Stimulated activated CD8-positive, alpha-beta memory T cell treated with anti-CD3 and anti-CD28 coated beads, Interleukin-12 subunit alpha, Interleukin-12 subunit beta, amount 100 ng/mL, for 24 hours (primary cell): ENCODE data around the gene TBCC.

Source experiments
- DNase-seq: peaks from one replicate; pipeline ENCODE4 v3.0.0-alpha.2; 2020; ENCODE audit errors: extremely low read depth

TBCC gene

DNA sequence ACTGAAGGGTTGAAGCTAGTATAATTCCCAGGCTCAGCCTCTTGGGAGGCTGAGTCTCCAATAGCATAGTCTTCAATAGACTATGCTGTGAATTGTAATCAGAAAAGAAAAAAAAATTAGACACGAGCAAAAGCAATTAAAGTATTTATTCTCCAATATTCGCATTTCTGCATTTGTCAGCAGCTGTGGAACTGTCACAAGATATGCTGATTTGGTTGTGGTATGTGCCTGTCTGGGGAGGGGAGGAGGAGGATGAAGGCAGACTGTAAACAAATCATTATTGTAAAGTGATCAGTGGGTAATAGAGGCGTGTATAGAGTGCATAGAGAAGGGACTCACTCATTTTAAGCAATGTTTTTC lies 25.8 kb upstream of the TBCC start:
- no peak for DNase-seq

DNA sequence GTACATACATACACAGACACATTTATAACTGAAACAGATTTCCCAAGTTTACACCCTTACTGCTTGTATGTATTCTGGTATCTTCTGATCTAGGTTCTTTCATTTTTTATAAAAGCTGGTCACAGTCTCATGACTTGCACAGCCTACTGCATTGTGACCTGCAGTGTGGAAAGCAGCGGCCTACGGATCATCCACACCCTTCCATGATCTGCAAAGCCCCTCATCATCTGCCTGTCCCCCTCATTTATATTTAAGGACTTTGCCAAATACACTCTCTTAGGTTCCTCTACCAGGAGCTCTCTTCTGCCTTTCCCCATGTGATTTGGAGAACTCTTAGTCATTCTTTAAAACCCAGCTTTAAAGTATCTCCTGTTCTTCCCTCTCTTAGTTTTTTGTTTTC lies 23.9 kb upstream of the TBCC start:
- no peak for DNase-seq

DNA sequence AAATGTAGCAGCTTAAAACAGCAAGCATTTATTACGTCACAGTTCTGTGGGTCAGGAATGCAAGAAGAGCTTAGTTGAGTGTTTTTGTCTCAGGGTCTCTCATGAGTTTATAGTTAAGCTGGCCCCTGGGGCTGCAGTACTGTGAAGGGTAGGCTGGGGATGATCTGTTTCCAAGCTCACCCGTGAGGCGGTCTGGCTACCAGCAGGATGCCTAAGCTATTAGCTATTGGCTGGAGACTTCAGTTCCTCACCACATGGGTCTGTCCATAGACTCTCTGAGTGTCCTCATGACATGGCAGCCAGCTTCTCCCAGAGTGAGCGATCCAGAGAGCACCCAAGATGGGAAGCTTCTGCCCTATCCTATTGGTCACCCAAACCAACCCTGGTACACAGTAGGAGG lies 23.1 kb upstream of the TBCC start:
- DNase-seq, result no peak

DNA sequence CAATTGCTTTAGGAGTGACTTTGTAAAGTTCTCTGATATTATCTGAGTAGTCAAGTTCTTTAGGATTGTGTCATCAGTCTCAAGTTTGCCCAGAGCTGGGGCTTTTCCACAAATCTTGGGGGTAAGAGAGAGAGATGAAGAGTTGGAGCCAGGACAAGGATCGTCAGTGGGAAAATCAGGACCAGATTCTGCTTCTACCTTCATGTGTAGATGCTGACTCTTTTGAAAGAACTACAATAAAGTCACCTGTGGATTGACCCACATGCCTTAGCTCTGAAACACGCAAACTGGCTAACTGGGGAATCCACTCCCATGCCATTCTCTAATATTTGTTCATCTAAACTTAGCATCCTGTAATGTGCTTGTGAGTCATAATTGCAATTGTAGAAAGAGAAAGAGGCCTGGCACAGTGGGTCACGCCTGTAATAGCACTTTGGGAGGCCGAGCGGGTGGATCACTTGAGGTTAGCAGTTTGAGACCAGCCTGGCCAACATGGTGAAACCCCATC lies 20.3 kb upstream of the TBCC start:
- DNase-seq, result no peak

DNA sequence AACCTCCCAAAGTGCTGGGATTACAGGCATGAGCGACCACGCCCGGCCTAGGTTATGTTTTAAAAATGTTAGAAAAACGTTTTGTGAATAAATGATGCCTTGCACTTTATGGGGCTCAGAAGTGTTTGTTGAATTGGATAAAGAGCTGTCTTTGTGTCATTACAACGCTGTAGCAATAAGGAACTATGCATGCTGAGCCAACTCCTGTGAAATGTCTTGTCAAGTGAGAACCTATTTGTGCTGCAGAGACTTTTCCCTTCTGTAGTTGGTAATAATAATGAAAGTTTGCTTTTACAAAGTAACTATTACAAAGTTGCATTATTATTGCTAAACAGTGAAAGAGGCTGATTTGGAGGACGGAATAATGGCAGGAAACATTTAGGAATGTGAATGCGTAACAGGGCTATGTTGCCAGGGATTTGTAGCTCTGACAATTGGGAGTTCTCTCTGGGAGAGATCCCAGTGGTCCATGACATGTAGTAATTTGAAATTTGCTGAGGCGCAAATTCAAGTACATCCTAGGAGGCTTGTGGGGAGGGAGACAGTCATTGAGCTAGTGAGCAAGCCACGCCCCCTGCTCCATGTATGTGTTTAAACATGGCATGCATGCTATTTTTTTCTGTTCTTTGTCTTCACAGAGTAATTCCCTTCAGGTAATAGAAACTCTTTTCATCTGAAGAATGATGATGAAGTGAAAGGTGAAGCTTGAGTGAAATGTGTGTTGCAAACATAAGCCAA lies 19.2 kb upstream of the TBCC start:
- DNase-seq, result no peak

DNA sequence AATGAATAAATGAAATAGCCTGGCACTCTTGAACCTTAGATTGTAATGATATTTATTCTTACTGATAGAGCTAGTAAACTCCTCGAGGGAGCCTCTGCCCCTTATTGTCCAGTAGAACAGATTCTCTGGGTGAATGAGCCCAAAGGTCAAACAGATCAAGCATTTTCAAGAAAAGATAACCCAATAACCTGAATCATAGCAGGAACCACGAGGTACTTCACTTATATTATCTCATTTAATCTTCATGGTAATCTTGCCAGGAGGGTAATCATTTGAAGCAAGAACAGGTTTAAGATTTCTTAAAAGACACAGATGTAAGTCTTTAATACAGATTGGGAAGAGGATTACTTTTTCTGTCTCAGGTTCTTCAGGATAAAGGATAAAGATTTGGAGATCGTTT lies 17.0 kb upstream of the TBCC start:
- DNase-seq, result no peak

DNA sequence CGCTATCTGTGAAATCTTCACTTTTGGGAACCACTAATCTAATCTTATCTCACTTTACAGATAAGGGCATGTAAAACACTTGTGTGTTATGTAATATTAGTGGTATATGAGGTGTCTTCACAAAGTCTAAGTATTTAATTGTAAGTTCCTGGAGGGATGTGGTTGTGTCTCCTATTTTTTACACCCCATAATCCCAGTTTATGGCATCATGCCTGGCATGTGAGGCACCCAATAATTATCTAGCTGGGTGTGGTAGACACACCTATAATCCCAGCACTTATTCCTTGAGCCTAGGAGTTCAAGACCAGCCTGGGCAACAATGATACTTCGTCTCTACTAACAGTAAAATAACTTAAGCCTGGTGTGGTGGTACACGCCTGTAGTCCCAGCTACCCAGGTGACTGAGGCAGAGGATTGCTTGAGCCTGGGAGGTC lies 16.5 kb upstream of the TBCC start:
- no peak for DNase-seq

DNA sequence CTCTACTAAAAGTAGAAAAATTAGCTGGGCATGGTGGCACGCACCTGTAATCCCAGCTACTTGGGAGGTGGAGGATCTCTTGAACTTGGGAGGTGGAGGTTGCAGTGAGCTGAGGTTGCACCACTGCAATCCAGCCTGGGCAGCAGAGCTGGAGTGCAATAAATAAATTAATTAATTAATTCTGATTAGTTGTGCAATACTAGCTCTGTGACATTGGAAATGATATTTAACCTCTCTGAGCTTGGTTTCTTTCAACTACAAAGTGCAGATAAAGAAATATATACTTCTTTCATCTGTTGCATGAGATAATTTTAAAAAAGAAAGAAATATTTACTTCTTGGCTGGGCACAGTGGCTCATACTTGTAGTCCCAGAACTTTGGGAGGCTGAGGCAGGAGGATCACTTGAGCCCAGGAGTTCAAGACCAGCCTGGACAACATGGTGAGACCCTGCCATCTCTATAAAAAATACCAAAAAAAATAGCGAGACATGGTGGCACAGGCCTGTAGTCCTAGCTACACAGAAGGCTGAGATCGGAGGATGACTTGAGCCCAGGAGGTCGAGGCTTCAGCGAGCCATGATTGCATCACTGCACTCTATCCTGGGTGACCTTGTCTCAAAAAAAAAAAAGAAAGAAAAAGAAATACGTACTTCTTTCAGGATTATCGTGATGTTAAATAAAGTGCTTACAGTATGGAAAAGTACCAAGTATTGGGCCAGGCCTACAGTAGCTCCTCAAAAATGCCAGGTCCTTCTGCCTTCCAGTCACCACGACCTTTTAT lies 15.6 kb upstream of the TBCC start:
- DNase-seq, result no peak

DNA sequence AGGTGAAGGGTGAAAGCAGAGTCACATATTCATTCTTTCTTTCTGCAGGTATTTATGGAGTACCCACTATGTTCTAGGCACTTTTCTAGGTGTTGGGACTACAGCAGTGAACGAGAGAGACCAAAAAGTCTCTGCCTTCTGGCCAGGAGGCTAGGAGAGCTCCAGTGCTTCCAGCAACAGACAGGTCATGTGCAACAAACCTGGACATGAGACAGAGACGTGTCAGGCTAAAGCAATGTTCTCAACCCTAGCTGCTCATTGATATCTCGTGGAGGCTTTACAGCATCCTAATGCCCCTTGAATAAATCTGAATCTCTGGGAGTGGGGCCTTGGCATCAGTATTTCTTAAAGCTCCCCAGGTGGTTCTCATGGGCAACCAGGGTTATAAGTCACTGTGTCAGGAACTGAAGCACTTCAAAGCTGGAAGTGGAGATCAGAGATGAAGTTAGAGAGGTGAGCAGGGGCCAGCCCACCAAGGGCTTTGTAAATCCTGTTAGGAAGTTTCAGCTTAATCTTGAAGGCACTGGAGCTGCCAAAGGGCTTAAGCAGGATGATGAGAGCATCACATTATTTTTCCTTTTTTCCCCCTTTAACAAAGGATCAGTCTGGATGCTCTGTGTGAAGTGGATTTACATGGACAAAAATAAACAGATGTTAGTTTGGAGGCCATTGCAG lies 13.0 kb upstream of the TBCC start:
- no peak for DNase-seq

DNA sequence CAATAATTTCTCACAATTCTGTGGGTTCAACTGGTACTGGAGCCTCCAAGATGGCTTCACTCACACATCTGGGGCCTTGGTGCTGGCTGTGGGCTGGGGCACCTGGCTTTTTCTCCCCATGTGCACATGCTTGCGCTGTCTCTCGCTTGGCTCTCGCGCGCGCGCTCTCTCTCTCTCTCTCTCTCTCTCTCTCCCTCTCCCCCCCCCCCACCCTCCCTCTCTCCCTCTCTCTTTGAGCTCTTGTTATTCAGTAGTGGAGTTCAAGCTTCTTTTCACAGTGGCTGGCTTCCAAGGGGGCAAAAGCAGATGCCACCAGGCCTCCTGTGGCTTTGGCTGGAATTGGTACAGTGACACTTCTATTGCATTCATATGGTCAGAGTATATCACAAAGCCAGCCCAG lies 10.8 kb upstream of the TBCC start:
- DNase-seq, result no peak

DNA sequence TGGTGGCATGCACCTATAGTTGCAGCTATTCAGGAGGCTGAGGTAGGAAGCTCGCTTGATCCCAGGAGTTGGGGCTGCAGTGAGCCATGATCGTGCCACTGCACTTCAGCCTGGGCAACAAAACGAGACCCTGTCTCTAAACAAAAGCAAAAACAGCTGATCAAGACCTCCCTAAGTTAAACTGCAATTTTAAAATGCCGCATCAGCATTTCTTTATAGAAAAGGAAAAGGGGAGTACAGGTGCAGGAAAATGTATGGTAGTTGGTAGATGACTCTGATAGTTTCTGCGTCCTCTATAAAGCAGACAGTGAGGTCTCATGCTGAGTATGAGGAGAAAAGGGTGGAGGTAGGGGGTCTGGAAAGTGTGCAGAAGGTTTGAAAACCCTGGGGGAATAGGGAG lies 8.9 kb upstream of the TBCC start:
- no peak for DNase-seq

DNA sequence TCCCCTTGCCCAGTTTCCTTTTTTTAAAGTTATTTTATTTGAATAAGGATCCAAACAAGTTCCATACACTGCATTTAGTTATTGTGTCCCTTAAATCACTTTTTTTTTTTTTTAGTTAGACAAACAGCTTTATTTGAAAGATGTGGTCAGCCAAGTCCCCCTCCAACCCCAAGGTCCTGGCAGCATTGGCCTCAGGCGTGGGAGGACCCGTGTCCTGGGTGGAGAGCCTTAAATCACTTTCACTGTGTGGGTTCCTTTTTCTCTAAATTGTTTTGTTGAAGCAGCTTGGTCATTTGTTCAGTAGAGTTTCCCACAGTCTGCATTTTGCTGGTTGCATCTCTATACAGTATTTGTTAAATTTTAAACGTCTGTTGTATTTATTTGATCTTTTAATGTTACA lies 5.2 kb upstream of the TBCC start:
- DNase-seq, result no peak

DNA sequence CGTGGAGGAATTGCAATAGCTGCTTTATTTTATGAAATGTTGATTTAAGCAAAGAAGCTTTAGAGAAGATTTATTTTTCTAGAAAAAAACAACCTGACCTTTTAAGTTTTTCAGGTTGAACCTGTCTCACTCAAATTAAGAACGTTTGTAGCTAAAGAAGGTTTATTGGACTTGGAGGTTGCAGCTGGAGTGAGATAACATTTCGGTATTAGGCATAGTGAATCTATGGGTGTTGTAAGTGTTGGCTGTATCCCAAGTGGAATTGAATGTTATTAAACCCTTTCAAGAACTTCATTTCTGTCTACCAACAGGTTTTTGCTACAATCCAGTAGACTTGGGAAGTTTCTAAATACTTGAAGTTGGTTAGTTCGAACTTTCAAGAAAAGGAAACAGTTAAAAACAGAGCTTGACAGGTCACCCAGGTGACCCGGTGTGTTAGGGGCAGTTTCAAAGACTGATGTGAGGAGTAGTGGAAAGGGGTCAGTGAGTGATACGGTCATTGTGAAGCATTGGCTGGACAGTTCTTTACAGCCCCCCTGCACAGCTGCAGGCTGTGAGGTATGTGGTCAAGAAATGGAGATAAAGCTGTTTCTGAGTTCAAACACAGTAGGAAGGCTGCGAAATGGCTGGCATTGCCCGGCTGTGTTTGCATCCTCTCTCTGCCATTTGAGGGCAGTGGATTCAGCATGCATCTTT lies 2.4 kb upstream of the TBCC start:
- no peak for DNase-seq

DNA sequence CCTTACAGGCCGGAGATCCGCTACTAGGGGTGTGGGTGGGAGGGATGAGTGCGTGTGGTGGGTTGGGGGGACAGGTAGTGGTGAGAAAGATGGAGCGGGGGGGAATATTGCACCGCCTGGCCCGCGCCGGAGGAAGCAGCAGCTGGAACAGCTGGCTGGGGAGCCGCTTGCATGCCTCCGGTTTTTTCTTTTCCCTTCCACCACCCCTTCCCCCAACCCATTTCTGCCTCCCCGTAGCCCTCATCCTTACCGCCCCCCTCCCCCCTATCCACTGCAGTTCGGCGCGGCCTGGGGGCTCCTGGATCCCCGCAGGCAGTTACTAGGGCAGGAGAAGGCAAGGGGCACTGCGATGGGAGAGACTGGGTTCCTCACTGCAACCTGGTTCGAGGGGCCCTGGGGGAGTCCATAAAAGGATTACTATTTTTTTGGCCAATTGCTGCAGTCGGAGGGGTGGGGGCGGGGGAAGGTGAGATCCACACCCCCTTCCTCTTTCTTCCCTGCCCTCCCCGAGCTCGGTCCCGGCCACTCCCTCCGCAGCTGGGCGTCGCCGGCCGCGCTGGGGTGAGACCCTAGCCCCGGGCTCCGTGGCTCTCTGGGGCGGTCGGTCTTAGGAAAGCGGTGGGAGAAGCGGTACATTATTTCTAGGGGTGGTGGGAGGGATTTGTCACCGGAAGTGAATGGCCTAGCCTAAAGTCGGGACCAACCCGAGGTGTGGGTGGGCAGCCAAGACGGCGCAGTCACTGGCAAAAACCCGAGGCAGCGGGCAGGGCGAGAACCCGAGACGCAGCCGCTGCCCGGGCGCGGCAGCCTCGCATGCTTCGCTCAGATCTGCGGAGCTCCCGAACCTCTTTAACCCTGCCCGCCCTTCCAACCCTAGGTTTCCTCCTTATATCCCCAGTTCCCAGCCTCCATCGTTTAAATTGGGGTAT lies 824 bp upstream of the TBCC start:
- peak; percentile 57 for DNase-seq

DNA sequence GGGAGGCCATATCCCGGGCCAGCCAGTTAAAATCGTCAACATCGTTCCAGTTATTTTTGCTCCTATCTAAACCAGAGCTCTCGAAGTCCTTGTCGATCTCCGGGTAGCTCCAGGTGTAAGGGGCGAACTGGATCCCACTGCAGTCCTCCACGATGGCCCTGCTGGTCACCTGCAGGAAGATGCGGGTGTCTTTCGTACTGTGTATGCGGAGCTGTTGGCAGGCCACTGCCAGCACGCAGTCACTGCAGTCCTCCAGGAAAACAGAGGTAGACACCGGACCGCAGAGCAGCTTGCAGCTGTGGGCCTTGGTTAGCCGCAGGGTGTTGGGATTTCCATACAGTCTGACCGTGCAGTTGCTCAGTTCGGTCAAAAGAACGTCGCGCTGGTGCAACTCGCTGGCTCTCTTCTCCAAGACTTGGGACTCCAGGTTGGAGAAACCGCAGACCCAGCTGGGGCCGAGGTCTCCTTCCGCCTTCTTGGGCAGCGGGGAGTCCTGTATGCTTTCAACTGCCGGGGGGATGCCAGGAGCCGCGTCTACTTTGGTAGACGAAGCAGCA lies 742 bp downstream of the TBCC start:
- DNase-seq, result no peak

DNA sequence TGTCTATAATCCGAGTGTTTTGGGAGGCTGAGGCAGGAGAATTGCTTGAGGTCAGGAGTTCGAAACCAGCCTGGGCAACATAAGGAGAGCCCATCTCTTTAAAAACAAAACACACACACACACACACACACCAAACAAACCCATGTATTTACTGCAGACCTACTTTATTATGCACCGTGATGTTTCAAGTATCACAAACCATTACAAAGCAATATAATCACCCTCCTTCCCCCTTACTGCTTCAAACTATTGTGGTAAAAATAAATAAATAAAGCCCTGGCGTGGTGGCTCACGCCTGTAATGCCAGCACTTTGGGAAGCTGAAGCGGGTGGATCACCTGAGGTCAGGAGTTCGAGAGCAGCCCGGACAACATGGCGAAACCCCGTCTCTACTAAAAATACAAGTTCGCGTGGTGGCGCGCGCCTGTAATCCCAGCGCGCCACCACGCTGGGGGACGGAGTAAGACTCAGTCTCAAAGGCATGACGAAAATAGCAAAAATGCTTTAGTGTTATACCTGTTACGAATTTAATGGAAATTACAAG lies 1.5 kb downstream of the TBCC start:
- no peak for DNase-seq

DNA sequence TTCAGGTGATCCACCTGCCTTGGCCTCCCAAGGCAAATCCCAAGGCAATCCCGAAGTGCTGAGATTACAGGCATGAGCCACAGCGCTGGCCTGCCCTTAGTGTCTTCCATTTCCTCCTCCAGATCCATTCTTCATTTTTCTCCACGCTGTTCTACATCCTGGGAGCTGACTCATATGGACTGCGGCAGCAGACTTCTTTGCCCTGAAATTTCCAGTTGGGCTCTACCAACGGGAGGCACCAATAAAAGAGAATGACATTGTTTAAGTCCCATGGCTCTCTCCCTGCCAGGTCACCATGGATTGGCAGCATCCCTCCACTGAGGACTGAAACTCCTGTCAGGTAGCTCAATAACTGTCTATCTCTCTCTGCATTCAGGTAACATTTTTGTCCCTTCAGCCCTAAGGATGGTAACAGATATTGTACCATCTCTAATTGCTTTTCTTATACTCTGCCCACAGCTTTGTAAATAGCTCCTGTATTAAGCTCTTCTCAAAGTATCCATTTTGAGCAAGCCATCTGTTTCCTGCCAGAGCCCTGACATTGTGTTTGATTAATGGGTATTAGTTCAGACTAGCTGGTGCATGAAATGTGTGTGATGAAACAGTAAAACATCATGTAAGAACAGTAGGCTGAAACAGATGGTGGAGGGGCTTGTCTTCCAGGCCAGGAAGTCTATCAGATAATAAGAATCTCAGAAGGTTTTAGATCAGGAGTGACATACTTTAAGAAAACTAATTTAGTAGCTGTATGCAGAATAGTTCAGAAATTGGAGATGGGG lies 3.6 kb downstream of the TBCC start:
- no peak for DNase-seq

DNA sequence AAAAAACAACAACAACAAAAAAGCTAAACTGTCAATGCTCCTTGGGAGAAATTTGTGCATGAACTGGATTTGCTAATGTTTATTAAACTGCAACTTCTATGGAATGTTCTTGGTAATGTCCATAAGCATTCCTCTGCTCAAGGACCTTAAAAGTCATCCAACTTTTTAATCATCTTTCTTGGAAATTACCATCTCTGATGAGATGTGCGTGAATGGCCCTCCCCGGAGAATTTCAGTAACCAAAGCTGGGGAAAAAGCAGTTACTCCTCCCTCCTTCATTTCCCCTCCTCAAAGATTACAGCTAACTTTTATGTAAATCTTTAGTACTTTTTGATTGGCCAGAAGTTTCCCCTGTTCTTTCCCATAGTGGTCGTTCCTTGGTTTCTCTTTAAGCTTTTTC lies 5.2 kb downstream of the TBCC start:
- DNase-seq, result no peak

DNA sequence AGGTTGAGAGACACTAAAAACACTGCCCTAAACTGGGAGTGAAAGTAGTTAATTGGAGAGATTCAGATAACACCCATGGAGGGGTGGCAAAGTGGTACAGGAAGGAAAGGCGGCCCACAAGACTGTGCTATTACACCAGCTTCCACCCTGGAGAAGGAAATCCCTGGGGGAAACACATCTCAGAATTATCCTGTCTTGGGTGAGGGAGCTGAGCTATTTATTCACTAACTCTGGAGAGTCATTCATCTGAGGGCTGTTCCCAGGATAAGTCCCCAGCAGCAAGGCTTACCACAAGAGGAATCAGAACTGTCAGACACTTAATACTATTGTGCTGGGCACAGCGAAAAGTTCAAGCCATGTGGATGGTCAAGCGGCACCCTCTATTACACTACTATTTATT lies 9.9 kb downstream of the TBCC start:
- no peak for DNase-seq
